ENCODE measurements around the gene IPCEF1.

- TF ChIP-seq POLR2AphosphoS5 (IDR thresholded peaks at IDR 0.05; ENCODE audit: borderline replicate concordance, low read depth, low read length) = no peak
- TF ChIP-seq EZH2 (IDR thresholded peaks at IDR 0.05) = no peak
- TF ChIP-seq FOXP2 (optimal IDR thresholded peaks at IDR 0.05; ENCODE audit: control extremely low read depth, extremely low read length, insufficient read depth) = no peak
Observed at GRCh38 chr6:154111025-154111424, 245.6 kb downstream of the IPCEF1 start.

Measured in SK-N-MC (cell line).